ENCODE measurements around the gene FNDC3A.

DNA sequence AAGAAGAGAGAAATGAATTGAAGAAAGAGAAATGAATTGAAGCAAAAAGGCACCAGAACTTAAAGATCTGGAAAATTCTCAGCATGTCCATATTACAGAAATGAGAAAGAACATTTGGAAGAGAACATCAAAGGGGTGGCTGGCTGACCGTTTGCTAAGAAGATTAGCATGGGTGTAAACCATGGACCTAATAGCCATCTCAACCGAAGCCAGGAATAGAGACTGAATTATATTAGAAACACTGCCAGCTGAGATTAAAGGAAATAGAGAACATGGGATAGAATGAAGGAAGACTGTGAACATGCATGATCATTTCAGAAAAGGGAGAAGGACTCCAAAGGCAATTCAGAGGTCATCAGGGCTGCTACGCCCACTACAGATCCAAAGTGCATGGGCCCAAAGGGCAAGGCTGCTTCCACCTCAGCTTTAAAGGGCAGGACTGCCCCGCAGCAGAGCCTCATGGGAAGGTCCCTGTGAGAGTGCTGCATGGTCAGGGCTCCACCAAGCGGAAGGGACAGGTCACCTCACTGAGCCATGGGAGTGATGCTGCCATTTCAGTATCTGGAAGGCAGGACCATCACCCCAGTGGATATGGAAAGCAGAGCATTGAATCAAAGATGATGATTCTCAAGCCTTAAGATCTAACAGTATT, 23.1 kb downstream of the FNDC3A start:
- TF ChIP-seq, protein P1, sequence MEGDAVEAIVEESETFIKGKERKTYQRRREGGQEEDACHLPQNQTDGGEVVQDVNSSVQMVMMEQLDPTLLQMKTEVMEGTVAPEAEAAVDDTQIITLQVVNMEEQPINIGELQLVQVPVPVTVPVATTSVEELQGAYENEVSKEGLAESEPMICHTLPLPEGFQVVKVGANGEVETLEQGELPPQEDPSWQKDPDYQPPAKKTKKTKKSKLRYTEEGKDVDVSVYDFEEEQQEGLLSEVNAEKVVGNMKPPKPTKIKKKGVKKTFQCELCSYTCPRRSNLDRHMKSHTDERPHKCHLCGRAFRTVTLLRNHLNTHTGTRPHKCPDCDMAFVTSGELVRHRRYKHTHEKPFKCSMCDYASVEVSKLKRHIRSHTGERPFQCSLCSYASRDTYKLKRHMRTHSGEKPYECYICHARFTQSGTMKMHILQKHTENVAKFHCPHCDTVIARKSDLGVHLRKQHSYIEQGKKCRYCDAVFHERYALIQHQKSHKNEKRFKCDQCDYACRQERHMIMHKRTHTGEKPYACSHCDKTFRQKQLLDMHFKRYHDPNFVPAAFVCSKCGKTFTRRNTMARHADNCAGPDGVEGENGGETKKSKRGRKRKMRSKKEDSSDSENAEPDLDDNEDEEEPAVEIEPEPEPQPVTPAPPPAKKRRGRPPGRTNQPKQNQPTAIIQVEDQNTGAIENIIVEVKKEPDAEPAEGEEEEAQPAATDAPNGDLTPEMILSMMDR (IDR thresholded peaks at IDR 0.05) = no peak
- TF ChIP-seq EZH2 (IDR thresholded peaks at IDR 0.05) = no peak

Measured in neural progenitor cell (in vitro differentiated cells).